Gastroesophageal sphincter (tissue), 4 donors: ENCODE measurements around the gene TMEM41A. TPM values are rescaled to one million over a fixed set of nuclear protein-coding genes. Genes with fewer than 3 reads are reported as not detected.

Source experiments
- ATAC-seq: fragments of 150-250 bp; one replicate; pipeline ENCODE4 v1.9.1; 2016; ENCODE audit warnings: mild to moderate bottlenecking, moderate library complexity
- H3K27ac ChIP-seq, 4 donors: fragments of 200-600 bp; sonication (generic) in 3 of 4; 1 replicate in 3 of 4; 2 replicates in 1 of 4; pipeline ENCODE4 v1.5.1; 2016 to 2019
- H3K27me3 ChIP-seq: fragments of 200-600 bp; sonication (generic); one replicate; pipeline ENCODE4 v1.5.1; 2019
- H3K36me3 ChIP-seq, 2 donors: fragments of 200-600 bp; sonication (generic); one replicate each; pipeline ENCODE4 v1.5.1; 2019; ENCODE audit warnings: control low read depth in 1 of 2
- H3K4me1 ChIP-seq, 3 donors: fragments of 200-600 bp; sonication (generic); 1 replicate in 2 of 3; 2 replicates in 1 of 3; pipeline ENCODE4 v1.5.1; 2016 to 2019; ENCODE audit warnings: control low read depth in 2 of 3
- H3K4me3 ChIP-seq, 2 donors: fragments of 200-600 bp; sonication (generic); one replicate each; pipeline ENCODE4 v1.5.1; 2019; ENCODE audit warnings: mild to moderate bottlenecking in 1 of 2, moderate library complexity in 1 of 2
- H3K9me3 ChIP-seq, 3 donors: fragments of 200-600 bp; sonication (generic); one replicate each; pipeline ENCODE4 v1.5.1; 2017 to 2019; ENCODE audit warnings: control low read depth in 2 of 3
- CTCF ChIP-seq, 4 experiments: fragments of 200-600 bp in 2 of 4; fragments of 450-650 bp in 2 of 4; sonication (generic) in 1 of 4; IDR thresholded peaks; one replicate each; pipeline ENCODE4 v1.5.1; 2017 to 2019; ENCODE audit warnings: antibody characterized with exemption in 4 of 4, mild to moderate bottlenecking in 2 of 4, moderate library complexity in 2 of 4
- EP300 ChIP-seq: sonication (generic); formaldehyde crosslinking; IDR thresholded peaks from one replicate; pipeline ENCODE4 v1.6.1; 2017; ENCODE audit warnings: antibody characterized with exemption, mild to moderate bottlenecking
- POLR2A ChIP-seq, 2 donors: fragments of 450-650 bp; IDR thresholded peaks; one replicate each; pipeline ENCODE4 v1.6.1; 2017; ENCODE audit warnings: antibody characterized with exemption in 2 of 2, mild to moderate bottlenecking in 2 of 2, moderate library complexity in 1 of 2
- POLR2AphosphoS5 ChIP-seq: sonication (generic); formaldehyde crosslinking; IDR thresholded peaks from one replicate; pipeline ENCODE4 v1.6.1; 2017; ENCODE audit warnings: antibody characterized with exemption
- WGBS, 2 donors: methylation state at CpG; one replicate each; pipeline ENCODE4 v1.1.5; 2018; ENCODE audit warnings: low coverage in 1 of 2; 5-methylcytosine and 5-hydroxymethylcytosine counted together
- total RNA-seq, 4 donors: library from RNA; depleted of rRNA; stranded (reverse); fragments of >200 nt; gene quantifications; one replicate each; pipeline ENCODE4 v1.1.0, GENCODE V29; 2016

TMEM41A gene
- total RNA-seq, 4 donors from 2014 or later: 7.2 to 10.4 (median 9.3) TPM

GRCh38 chr3:185448107-185448506 lies 50.7 kb downstream of the TMEM41A start:
- Histone ChIP-seq H3K9me3 (no peaks in the 10 kb centered on the region), H3K27me3 (no peaks in the 10 kb centered on the region), H3K36me3 (peaks cover 0 to 22% of the 10 kb centered on the region in 2 donors), H3K4me1 (no peaks in the 10 kb centered on the region), H3K27ac (no peak overlapping the region), H3K4me3 (no peak overlapping the region)
- TF ChIP-seq POLR2A (IDR thresholded peaks at IDR 0.05) (no peak), CTCF (IDR thresholded peaks at IDR 0.05) (no peak), EP300 (no peak), POLR2AphosphoS5 (no peak)
- ATAC-seq: no peak

- Histone ChIP-seq H3K27ac (no peak overlapping the region), H3K36me3 (peaks cover 0 to 5% of the 10 kb centered on the region in 2 donors), H3K4me3 (no peak overlapping the region), H3K4me1 (no peaks in the 10 kb centered on the region), H3K9me3 (no peaks in the 10 kb centered on the region), H3K27me3 (no peaks in the 10 kb centered on the region)
- no peak for ATAC-seq
- WGBS, 2 donors: 85 to 100% methylated on average over 2 of the region's 2 CpGs
- TF ChIP-seq EP300 (no peak), CTCF (IDR thresholded peaks at IDR 0.05) (no peak), POLR2AphosphoS5 (no peak), POLR2A (IDR thresholded peaks at IDR 0.05) (no peak)
Observed at GRCh38 chr3:185444329-185444728, 54.5 kb downstream of the TMEM41A start.

DNA sequence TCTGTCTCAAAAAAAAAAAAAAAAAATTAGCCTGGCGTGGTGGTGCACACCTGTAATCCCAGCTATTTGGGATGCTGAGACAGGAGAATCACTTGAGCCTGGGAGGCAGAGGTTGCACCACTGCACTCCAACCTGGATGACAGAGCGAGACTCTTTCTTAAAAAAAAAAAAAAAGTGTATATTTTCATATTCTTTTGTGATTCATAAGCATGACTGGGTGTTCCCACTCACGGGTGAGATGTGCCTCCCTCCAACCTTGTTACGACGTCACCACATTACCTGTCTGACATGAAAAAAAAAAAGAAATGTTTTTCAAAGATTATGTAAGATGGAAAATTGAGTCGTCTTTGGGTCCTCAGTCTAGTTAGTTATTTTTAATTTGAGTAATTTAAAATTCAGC lies 56.8 kb downstream of the TMEM41A start:
- H3K4me1 ChIP-seq: no peaks in the 10 kb centered on the region
- H3K36me3 ChIP-seq: peaks cover 0 to 16% of the 10 kb centered on the region in 2 donors
- no peak overlapping the region for H3K27ac ChIP-seq
- no peaks in the 10 kb centered on the region for H3K9me3 ChIP-seq
- H3K4me3 ChIP-seq: no peak overlapping the region
- no peak for ATAC-seq
- WGBS, 2 donors: 91% methylated on average over 5 to 6 of the region's 6 CpGs
- no peaks in the 10 kb centered on the region for H3K27me3 ChIP-seq
- no peak for TF ChIP-seq EP300
- no peak for TF ChIP-seq POLR2A (IDR thresholded peaks at IDR 0.05)
- TF ChIP-seq CTCF (IDR thresholded peaks at IDR 0.05): no peak
- no peak for TF ChIP-seq POLR2AphosphoS5

GRCh38 chr3:185439745-185440466 lies 58.9 kb downstream of the TMEM41A start:
- Histone ChIP-seq H3K9me3 (no peaks in the 10 kb centered on the region), H3K4me3 (no peak overlapping the region), H3K27me3 (no peaks in the 10 kb centered on the region), H3K27ac (no peak overlapping the region), H3K36me3 (peaks cover 0 to 16% of the 10 kb centered on the region in 2 donors), H3K4me1 (no peaks in the 10 kb centered on the region)
- TF ChIP-seq POLR2A (IDR thresholded peaks at IDR 0.05): no peak
- no peak for TF ChIP-seq CTCF (IDR thresholded peaks at IDR 0.05)
- no peak for TF ChIP-seq EP300
- no peak for TF ChIP-seq POLR2AphosphoS5
- no peak for ATAC-seq
- 86 to 88% methylated on average over 7 of the region's 7 CpGs for WGBS, 2 donors

Other genes starting within 250 kb of the TMEM41A start
- 1 to 10 TPM; 2.6 to 7.2 (median 4.3) TPM for gene EHHADH, start 245.0 kb downstream of the TMEM41A start, total RNA-seq
- gene MAP3K13, start 135.9 kb downstream of the TMEM41A start, total RNA-seq: 10 to 100 TPM; 17.1 to 29.2 (median 23.3) TPM
- gene LIPH, start 53.6 kb upstream of the TMEM41A start, total RNA-seq: 1 to 10 TPM in 1 of 4 donors, under 1 TPM in 2, not detected in 1; 0.31 to 1.2 (median 0.58) TPM
- gene SENP2, start 87.3 kb upstream of the TMEM41A start, total RNA-seq: 10 to 100 TPM; 25.8 to 51.2 (median 40.2) TPM